Choroid plexus epithelial cell (primary cell): ENCODE results near the gene PLCE1.
"Not testable (repeated sequence)": the region's sequence is repeated elsewhere in the genome, so short reads cannot be mapped to it uniquely, and the experiment has no call there.

ENCODE experiments used
- DNase-seq: peaks from one replicate; pipeline ENCODE4 v3.0.0-alpha.2; 2010; ENCODE audit warnings: low read depth
- H3K4me3 ChIP-seq: 2 replicates; pipeline ENCODE4 v1.5.1; 2011; ENCODE audit warnings: low read depth, mild to moderate bottlenecking, control low read depth, low read length, moderate library complexity
- CTCF ChIP-seq: conservative IDR thresholded peaks from 2 replicates; pipeline ENCODE4 v1.5.1; 2011; ENCODE audit warnings: low read depth, mild to moderate bottlenecking, control low read depth, inconsistent platforms, low read length, moderate library complexity

The PLCE1 gene

GRCh38 chr10:93958834-93959233, 34.9 kb upstream of the PLCE1 start:
- no peak overlapping the region for H3K4me3 ChIP-seq
- DNase-seq = no peak
- no peak for TF ChIP-seq CTCF

GRCh38 chr10:93960988-93961387, 32.7 kb upstream of the PLCE1 start:
- H3K4me3 ChIP-seq, DNase-seq: not testable (repeated sequence)

- TF ChIP-seq CTCF = no peak
- no peak for DNase-seq
- no peak overlapping the region for H3K4me3 ChIP-seq
Observed at GRCh38 chr10:93962973-93963372, 30.8 kb upstream of the PLCE1 start.

- TF ChIP-seq CTCF = no peak
- DNase-seq = no peak
- no peak overlapping the region for H3K4me3 ChIP-seq
Observed at GRCh38 chr10:93963434-93963833, 30.3 kb upstream of the PLCE1 start.

- TF ChIP-seq CTCF = no peak
- no peak for DNase-seq
- no peak overlapping the region for H3K4me3 ChIP-seq
Observed at GRCh38 chr10:93965911-93966310, 27.8 kb upstream of the PLCE1 start.

GRCh38 chr10:93967756-93968155, 26.0 kb upstream of the PLCE1 start:
- no peak for DNase-seq
- H3K4me3 ChIP-seq = no peak overlapping the region
- TF ChIP-seq CTCF = no peak

GRCh38 chr10:93968540-93968945, 25.2 kb upstream of the PLCE1 start:
- H3K4me3 ChIP-seq = no peak overlapping the region
- no peak for DNase-seq
- no peak for TF ChIP-seq CTCF

GRCh38 chr10:93970433-93971010, 23.2 kb upstream of the PLCE1 start:
- H3K4me3 ChIP-seq, DNase-seq: not testable (repeated sequence)
